Measurements from ENCODE around the gene CECR2. TPM values are rescaled to one million over a fixed set of nuclear protein-coding genes. Genes with fewer than 3 reads are reported as not detected.

Gene CECR2
- total RNA-seq, 1 experiment from 2014 or later: 3.6 TPM

- H3K36me3 ChIP-seq (ENCODE audit: control insufficient read depth, insufficient read depth, low read length): no peaks in the 10 kb centered on the region
- no peaks in the 10 kb centered on the region for H3K4me1 ChIP-seq (ENCODE audit: control insufficient read depth, insufficient read depth, low read length)
- no peak overlapping the region for H3K4me3 ChIP-seq (ENCODE audit: low read depth in 2 of 2, low read length in 2 of 2)
- TF ChIP-seq SIN3A (IDR thresholded peaks at IDR 0.05; ENCODE audit: borderline replicate concordance, insufficient read depth, low read depth, low read length) (no peak), REST (IDR thresholded peaks at IDR 0.05; ENCODE audit: insufficient read depth in 1 of 2, low read depth in 2 of 2, low read length in 1 of 2) (no peak)
- no TSS peak for BruUV-seq (replicated peaks)
- CTCF ChIA-PET: no interaction called here
- no peaks in the 10 kb centered on the region for H3K27me3 ChIP-seq (ENCODE audit: control insufficient read depth, insufficient read depth, low read length)
- POLR2A ChIA-PET: interaction anchor here (0.6 kb wide), 1 partner anchor 26 kb away, joined by 3 read pairs; no protein-coding TSS in a partner anchor
- intact Hi-C loops (cut with micrococcal nuclease; ENCODE audit: unreplicated experiment) (no loop called here), in situ Hi-C loops (cut with HindIII; ENCODE audit: low pct_unique_long_range_greater_than_20kb, low sequenced_read_pairs) (no loop called here)
- no peaks in the 10 kb centered on the region for H3K9me3 ChIP-seq (ENCODE audit: control insufficient read depth, insufficient read depth, low read depth, low read length)
- ATAC-seq: no peak
- no peak overlapping the region for H3K27ac ChIP-seq (ENCODE audit: low read length)
- no peak for DNase-seq (ENCODE audit: low read depth, low spot score)
These were observed 114.6 kb downstream of the CECR2 start for GRCh38 chr22:17483688-17484372.

- H3K27me3 ChIP-seq (ENCODE audit: control insufficient read depth, insufficient read depth, low read length): no peaks in the 10 kb centered on the region
- POLR2A ChIA-PET: no interaction called here
These were observed 115.3 kb downstream of the CECR2 start for GRCh38 chr22:17484608-17485007.

More at GRCh38 chr22:17484608-17485007, 115.3 kb downstream of the CECR2 start:
- no peak overlapping the region for H3K27ac ChIP-seq (ENCODE audit: low read length)
- ATAC-seq: no peak
- no peaks in the 10 kb centered on the region for H3K4me1 ChIP-seq (ENCODE audit: control insufficient read depth, insufficient read depth, low read length)
- TF ChIP-seq CTCF (IDR thresholded peaks at IDR 0.05) (no peak), REST (IDR thresholded peaks at IDR 0.05; ENCODE audit: insufficient read depth in 1 of 2, low read depth in 2 of 2, low read length in 1 of 2) (no peak), POLR2AphosphoS5 (IDR thresholded peaks at IDR 0.05; ENCODE audit: low read depth, low read length) (no peak), SIN3A (IDR thresholded peaks at IDR 0.05; ENCODE audit: borderline replicate concordance, insufficient read depth, low read depth, low read length) (no peak), TCF7L2 (IDR thresholded peaks at IDR 0.05; ENCODE audit: low read depth, low read length) (no peak)
- H3K9me3 ChIP-seq (ENCODE audit: control insufficient read depth, insufficient read depth, low read depth, low read length): no peaks in the 10 kb centered on the region
- intact Hi-C loops (cut with micrococcal nuclease; ENCODE audit: unreplicated experiment) (no loop called here), in situ Hi-C loops (cut with HindIII; ENCODE audit: low pct_unique_long_range_greater_than_20kb, low sequenced_read_pairs) (no loop called here)
- no peak for DNase-seq (ENCODE audit: low read depth, low spot score)
- no TSS peak for BruUV-seq (replicated peaks)
- no peaks in the 10 kb centered on the region for H3K36me3 ChIP-seq (ENCODE audit: control insufficient read depth, insufficient read depth, low read length)
- CTCF ChIA-PET: no interaction called here
- no peak overlapping the region for H3K4me3 ChIP-seq (ENCODE audit: low read depth in 2 of 2, low read length in 2 of 2)
